Fibroblast of skin of left quadriceps (primary cell): ENCODE results near the gene DNA2.
A peak's percentile ranks its signal among the peaks of the same experiment; 100 is the strongest.

ENCODE experiments used
- DNase-seq, 2 experiments: peaks; one replicate each; pipeline ENCODE4 v3.0.0-alpha.2; 2013; ENCODE audit warnings: low read depth in 2 of 2

DNA2 gene

DNA sequence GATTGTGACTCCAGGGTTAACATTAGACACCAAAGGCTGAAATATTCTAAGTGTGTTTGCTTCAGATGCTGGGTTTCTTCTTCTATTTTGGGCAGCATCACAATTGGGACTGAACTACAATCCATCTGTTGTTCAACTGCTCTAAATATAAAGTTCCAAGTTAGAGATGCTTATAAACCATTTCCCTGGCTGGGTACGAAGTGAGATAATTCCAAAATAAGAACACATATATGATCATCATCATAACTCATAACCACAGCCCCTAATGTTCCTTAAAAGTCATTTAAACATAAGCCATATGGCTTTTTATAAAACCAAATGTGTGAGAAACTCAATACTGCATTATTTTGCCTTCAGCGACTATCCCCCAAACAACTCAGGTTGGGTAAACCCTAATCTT, 28.8 kb downstream of the DNA2 start:
- DNase-seq, result no peak

DNA sequence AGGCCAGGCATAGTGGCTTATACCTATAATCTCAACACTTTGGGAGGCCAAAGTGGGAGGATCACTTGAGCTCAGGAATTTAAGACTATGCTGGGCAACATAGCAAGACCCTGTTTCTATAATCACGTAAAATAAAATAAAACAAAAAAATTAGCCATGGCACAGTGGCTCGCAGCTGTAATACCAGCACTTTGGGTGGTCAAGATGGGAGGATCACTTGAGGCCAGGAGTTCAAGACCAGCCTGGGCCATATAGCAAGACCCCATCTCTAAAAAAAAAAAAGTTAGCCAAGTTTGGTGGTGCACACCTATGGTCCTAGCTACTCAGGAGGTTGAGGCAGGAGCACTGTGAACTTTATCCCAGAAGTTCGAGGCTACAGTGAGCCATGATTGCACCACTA, 30.9 kb downstream of the DNA2 start:
- no peak for DNase-seq

DNA sequence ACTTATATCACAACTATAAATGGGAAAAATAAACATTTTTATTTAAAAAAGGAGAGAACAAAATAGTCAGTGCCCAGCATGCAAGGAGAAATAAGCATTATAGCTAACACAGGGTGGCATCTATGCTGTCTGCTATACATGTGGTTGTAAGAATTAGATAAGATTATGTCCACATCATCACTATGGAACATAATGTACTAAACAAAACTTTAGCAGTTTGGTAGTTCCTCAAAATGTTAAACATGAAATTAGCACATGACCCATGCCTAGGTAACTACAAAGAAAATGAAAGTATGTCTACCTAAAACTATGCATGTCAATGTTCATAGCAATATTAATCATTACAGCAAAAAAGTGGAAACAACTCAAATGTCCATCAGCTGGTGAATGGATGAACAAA, 36.0 kb downstream of the DNA2 start:
- no peak for DNase-seq

DNA sequence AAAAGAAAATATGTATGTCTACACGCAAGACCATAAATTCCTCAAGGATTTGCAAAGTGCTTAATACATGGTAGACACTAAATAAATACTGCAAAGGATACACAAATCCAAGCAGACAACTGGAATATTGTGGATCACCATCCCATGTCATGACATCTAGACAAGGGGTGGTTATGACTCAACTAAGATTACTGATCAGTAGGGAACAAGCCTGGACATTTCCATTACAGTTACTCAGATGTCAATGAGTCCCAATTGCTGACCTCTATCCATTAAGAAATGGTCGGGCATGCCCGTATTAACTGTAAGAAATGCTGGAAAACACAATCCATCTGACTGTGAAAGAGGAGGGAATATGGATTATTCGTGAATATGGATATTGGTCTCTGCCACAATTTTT, 37.1 kb downstream of the DNA2 start:
- DNase-seq, result no peak

DNA sequence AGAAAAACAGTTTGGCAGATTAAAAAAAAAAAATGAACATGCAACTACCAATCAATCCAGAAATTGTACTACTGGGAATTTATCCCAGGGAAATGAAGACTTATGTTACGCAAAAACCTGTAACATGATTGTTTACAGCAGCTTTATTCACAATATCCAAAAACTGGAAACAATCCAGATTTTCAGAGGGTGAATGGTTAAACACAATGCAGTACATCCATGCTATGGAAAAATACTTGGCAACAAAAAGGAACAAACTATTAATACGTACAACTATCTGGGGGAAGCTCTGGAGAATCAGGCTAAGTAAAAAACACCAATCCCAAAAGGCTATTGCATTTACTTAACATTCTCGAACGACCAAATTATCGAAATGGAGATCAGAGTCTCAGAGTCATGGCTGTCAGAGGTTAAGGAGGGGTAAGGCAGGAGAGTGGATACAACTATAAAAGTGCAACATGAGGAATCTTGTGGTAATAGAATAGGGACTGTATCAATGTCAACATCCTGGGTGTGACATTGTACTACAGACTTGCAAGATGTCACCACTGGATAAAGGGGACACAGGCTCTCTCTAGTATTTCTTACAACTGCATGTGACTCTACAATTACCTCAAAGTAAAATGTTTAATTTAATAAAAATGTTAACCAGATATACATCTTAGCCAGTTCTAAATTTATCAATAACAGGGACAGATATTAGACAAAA, 43.2 kb downstream of the DNA2 start:
- no peak for DNase-seq

DNA sequence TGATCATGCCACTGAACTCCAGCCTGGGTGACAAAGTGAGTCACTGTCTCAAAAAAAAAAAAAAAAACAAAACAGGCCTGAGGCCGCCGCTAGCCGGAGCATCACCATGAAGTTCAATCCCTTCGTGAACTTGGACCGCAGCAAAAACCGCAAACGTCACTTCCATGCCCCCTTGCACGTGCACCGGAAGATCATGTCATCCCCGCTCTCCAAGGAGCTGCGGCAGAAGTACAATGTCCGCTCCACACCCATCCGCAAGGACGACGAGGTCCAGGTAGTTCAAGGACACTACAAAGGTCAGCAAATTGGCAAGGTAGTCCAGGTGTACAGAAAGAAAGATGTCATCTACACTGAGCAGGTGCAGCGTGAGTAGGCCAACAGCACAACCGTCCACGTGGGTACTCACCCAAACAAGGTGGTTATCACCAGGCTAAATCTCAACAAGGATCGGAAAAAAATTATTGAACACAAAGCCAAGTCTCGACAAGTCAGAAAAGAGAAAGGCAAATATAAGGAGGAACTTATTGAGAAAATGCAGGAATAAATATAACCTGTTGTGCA, 47.2 kb downstream of the DNA2 start:
- DNase-seq, result no peak

DNA sequence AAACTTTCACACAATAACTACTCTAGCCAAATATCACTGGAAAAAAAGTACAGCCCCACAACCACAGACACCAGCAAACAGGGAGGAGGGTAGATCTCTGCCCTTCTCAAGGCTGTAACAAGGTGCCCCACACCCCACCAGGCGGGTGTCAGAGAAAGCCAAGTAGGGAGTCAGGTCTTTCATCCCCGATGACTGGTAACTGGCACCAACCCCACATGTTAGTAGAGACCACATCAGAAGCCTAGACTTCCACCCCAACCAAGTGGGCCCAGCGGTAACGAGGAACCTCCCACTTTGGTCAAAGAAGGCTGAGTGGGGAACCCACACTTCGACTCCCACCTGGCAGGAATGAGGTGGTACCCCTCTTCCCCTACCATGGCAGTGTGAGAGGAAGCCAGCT, 48.3 kb downstream of the DNA2 start:
- no peak for DNase-seq

DNA sequence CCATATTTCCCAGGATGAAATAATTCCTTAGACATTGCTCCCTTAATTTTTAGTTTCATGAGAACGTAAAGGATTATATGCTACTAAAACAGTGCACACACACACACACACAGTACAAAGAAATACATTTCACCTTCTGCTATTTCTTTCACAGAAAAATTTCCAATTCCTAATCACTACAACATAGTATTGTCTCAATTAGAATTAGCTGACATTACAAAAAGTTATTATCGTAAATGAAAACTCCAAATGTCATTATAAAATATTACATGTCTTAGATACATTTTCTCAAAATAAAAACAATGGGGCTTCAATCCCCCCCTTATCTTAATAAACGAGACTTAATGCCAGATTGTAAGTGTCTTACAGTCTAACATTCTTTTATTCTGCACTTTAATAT, 52.4 kb downstream of the DNA2 start:
- no peak for DNase-seq

DNA sequence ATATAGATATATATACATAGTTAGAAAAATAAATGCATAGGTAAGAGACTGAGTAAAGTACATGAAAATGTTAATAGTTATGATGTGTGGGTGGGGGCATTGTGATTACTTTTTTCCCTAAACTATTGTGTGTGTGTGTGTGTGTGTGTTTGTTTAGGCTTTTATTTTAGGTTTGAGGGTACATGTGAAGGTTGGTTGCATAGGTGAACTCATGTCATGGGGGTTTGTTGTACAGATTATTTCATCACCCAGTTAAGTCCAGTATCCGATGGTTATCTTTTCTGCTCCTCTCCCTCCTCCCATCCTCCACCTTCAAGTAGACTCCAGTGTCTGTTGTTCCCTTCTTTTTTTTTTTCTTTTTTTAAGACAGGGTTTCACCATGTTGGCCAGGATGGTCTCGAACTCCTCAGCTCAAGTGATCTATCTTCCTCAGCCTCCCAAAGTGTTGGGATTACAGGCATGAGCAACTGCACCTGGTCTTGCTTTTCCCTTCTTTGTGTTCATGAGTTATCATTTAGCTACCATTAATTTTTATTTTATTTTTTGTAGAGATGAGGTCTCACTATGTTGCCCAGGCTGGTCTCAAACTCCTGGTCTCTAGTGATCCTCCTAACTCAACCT, 62.8 kb downstream of the DNA2 start:
- DNase-seq, result no peak

DNA sequence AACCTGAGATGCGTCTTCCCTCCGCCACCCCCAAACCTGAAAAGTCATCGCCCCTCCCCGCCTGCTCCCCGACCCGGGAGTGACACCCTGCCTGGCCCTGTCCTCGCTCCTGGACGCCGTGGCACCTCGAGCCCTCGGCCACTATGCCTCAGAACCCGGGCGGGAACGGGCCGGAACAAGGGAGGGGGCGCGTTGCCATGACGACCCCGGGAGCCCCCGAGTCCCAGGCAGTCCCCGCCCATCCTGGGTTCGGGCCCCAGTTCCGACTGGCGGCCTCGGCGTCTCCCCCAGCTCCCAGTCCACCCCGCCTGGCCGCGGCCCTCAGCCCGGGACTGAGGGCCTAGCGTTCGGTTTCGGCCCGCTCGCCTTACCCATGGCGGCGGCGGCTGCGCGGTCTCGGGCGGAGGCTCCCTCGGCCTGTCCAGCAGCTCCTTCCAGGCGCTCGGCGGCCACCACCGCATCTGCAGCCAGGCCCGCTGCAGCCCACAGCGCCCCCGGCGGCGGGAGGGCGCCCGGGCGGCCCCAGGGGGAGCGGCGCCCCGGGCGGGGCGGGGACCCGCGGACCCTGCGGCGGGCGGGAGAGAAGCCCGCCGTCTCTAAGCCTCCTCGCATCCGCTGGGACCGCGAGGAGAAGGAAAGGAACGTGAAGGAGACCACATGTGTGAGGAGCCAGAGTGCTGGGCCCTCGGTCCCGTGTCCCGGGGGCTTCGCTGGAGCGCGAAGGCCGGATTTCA, 64.8 kb downstream of the DNA2 start, which contains the start of gene RUFY2:
Gene RUFY2, minus strand, starts transcription at position 463 of the 734 bp plus-strand sequence. Its CDS starts 88 bp downstream, at position 375.
- DNase-seq, result peak; percentile 50 to 55

DNA sequence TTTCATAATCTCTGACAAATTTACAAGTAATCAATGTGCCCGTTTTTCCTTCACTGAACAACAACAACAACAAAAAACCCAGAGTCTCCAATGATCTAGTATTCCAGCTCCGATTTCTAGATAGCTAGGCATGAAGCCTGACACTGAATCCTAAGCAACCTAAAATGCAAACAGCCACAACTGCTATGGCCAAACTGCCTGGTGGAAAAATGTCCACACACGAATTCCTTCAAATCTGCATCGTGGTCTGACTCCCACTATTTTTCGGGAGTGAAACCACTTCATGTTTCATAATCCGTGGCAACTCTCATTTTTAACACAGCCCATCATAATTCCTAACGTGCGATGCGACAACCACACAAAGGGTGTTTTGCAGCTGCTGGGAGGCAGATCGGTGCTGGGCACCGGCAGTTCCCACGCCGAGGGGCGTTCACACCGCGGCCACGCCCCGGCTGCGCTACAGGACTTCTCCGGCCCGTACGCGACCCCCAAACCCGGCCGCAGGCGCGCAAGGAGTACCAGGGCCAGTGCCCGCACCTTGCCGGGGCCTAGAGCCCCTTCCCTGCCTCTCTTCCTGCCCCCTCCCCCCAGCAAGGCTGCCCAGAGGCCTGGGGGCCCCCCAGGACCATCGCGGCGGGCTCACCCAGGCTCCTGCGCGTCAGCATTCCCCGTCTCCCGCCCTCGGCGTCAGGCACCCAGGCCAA, 65.5 kb downstream of the DNA2 start:
- peak; percentile 23 to 29 for DNase-seq

DNA sequence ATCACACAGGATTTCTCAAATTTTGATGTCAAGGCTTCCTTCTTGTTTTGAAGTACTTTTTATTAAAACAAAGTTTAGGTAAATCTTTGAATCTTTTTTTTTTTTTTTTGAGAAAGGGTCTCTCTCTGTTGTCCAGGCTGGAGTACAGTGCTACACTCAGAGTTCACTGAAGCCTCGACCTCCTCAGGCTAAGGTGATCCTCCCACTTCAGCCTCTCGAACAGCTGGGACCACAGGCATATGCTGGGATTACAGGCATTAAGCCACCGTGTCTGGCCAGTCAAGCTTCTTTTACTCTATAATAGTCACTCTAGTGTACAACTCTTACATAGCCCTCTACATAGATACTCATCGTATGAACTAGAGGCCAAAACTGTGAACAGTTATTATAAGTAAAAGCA, 68.1 kb downstream of the DNA2 start:
- DNase-seq, result no peak

DNA sequence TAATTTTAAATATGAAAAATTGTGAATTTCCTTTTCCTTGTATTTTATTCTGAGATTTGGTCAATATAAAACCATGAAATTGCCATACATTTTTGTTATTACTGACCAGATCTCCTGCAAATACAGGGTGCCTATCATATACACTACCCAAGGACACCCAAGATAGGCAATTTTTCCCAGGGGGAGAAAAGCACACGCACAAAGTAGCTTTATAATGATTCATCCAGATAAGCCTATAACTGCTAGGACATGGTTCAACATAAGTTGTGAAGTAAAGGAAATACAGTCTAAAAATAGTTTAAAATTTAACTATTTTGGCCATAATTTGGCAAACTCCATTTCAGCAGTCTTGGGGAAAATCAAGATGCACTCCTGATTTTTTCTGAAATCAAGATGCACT, 69.5 kb downstream of the DNA2 start:
- DNase-seq, result no peak

DNA sequence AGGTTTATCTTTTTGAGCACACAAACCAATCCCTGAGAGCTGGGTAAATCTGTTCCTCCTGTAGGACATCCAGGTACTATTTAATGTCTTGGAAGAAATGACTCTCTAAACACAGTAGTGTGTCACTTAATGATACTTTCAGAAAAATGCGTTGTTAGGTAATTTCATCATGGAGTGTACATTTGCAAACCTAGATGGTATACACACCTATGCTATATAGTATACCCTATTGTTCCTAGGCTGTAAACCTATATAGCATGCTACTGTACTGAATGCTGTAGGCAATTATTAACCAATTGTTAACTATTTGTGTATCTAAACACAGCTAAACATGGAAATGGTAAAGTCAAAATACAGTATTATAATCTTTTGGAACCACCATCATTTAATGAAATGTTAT, 74.8 kb downstream of the DNA2 start:
- DNase-seq, result no peak

DNA sequence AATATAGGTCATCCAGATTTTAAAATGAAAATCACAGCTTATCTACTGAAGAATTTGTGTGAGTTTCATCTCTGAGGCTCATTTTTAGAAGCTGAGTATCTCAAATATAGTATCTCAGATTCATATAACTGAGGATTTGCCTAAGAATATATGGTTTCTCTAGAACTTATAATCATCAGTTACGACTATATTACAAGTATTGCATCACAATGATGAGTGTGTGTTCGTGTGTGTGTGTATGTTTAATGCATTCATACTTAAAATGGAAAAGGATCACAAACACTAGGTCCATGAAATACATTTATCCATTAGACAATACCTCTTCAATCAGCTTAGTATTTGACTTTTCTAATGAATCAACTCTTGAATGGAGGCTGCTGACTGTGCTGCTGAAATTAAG, 86.0 kb downstream of the DNA2 start:
- DNase-seq, result no peak

DNA sequence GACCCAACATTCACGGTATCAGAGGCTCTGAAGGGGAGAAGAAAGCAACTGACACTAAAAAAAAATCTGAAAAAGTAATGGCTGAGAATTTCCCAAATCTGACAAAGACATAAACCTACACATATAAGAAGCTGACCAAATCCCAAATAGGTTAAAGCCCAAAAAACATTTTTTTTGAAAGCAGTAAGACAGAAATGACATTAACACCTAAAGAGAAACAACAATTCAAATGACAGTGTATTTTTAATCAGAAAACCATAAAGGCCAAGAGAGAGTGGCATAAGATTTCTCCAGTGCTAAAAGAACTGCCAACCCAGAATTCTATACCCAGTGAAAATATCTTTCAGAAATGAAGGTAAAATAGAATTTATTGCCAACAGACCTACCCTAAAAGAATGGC, 100.2 kb downstream of the DNA2 start:
- no peak for DNase-seq

DNA sequence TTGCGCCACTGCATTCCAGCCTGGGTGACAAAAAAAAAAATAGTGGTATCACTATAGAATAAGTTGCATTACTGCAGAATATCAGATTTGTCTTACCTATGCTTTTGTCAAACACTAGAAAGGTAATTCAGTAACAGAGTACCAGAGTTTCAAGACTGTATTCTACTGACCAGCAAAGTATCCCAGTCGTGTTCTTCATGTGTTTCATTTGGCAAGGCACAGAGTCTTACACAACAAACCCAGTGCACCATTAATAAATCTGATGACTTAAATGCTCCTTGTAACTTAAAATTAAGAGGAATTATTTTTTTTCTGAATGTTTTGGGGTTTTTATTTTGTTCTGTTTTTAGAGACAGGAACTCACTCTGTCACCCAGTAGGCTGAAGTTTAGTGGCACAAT, 104.7 kb downstream of the DNA2 start:
- DNase-seq, result no peak

DNA sequence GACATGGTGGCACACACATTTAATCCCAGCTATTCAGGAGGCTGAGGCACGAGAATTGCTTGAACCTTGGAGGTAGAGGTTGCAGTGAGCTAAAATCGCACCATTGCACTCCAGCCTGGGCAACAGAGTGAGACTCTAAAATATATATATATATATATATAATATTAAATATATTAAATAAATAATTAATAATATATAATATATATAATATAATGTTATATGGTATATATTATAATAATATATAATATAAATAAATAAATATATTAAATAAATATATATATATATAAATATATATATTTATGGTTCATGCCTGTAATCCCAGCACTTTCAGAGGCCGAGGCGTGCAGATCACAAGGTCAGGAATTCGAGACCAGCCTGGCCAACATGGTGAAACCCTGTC, 105.2 kb downstream of the DNA2 start:
- no peak for DNase-seq

DNA sequence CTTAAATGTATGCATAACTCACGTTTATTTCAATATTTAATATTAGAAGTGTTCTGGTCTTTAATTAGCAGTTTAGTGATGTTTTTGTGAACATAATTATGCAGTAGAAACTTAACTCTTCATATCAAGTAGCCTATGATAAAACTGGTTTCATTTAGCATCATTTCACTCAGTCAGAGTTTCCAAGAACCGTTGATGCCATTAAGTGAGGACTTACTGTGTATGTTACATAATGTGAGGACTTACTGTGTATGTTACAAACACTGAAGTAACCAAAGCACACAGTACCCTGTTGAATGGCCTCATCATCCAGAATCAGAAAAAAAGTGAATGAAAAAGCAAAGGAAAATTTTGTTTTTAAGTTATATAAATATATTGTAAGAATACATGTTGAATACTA, 106.2 kb downstream of the DNA2 start:
- no peak for DNase-seq

DNA sequence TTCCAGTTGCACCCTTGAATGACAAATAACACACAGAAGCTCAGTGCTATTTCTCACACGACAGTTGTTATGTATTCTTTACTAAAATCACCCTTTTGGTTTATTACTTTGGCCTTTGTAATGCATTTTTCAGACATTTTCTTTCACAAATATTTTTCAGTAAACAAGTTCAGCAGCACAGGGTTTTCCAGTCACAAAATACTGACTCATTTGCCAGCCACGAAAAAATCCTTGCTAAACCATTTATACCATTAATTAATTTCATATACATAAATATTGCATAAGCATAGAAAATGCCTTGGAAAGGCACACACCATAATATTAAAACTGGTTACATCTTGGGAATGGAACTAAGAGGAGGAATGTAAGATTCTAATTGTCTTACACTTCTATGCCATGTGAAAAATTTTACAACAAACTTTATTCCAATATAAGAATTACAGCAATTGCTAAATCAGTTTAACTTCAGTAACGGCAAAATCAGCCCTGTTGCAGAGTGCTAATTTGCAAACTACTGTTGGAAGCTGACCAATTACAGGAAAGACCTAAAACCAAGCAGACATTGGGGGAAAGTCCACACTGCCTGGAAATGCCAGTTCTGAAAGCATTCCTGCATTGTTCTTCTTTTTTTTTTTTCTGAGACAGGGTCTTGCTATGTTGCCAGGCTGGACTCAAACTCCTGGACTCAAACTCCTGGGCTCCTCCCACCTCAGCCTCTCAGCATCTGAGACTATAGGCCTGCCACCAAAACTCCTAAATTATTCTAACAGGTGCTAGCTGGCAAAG, 107.5 kb downstream of the DNA2 start:
- DNase-seq, result peak; percentile 8 to 13
